ENCODE measurements around the gene MARK1.

- no peak for TF ChIP-seq CTCF (IDR thresholded peaks at IDR 0.05)
- no peak for TF ChIP-seq POLR2AphosphoS5 (IDR thresholded peaks at IDR 0.05)
- TF ChIP-seq POLR2A (IDR thresholded peaks at IDR 0.05), result no peak
Measured at GRCh38 chr1:220702733-220703270, 174.9 kb downstream of the MARK1 start.
